IMR-90 (cell line): ENCODE data around the gene APCDD1L. TPM values are rescaled to one million over a fixed set of nuclear protein-coding genes. Genes with fewer than 3 reads are reported as not detected.

Experiments used
- ATAC-seq: fragments of 200-7000 bp; cut with Tn5 transposase; 2 replicates; pipeline ENCODE4 v1.9.1; 2020; ENCODE audit warnings: low read depth, mild to moderate bottlenecking, moderate library complexity
- BruUV-seq: library from RNA; stranded (reverse); fragments of 400-500 nt; replicated peaks from 2 replicates; lab custom pipeline; 2021; lab: Mats Ljungman, UMichigan
- CTCF ChIA-PET: fragments of 300-600 bp; formaldehyde crosslinking; extraction: SDS; loops from one replicate; lab custom pipeline; 2021; ENCODE audit warnings: antibody characterized with exemption; lab: Yijun Ruan, JAX
- POLR2A ChIA-PET: fragments of 300-600 bp; sonication (Branson Sonifier 250); formaldehyde crosslinking; loops from one replicate; lab custom pipeline; 2022; ENCODE audit warnings: antibody characterized with exemption; ENCODE audit not compliant: unreplicated experiment; lab: Charles Lee
- DNase-seq: peaks from one replicate; pipeline ENCODE4 v3.0.0; 2013
- H2AFZ ChIP-seq: replicated peaks from 2 replicates; pipeline ENCODE3; 2013; ENCODE audit warnings: low read length, mild to moderate bottlenecking; ENCODE audit not compliant: poor library complexity
- H2AK5ac ChIP-seq: 2 replicates; pipeline ENCODE4 v1.6.1; 2013; ENCODE audit warnings: low read depth, low read length, inconsistent platforms
- H2AK9ac ChIP-seq: replicated peaks from 2 replicates; pipeline ENCODE3; 2013; ENCODE audit warnings: mild to moderate bottlenecking, low read depth, low read length, moderate library complexity; ENCODE audit not compliant: poor library complexity
- H2BK120ac ChIP-seq: 2 replicates; pipeline ENCODE4 v1.6.1; 2013; ENCODE audit warnings: low read depth, low read length, inconsistent platforms
- H2BK15ac ChIP-seq: 3 replicates; pipeline ENCODE4 v1.6.1; 2013; ENCODE audit warnings: low read depth, low read length, inconsistent platforms
- H2BK20ac ChIP-seq: 2 replicates; pipeline ENCODE4 v1.6.1; 2013; ENCODE audit warnings: low read depth, mild to moderate bottlenecking, inconsistent platforms, low read length, moderate library complexity
- H2BK5ac ChIP-seq: 2 replicates; pipeline ENCODE4 v1.6.1; 2013; ENCODE audit warnings: mild to moderate bottlenecking, low read depth, low read length, inconsistent platforms; ENCODE audit not compliant: poor library complexity, severe bottlenecking
- H3K14ac ChIP-seq: replicated peaks from 2 replicates; pipeline ENCODE4 v1.6.1; 2013; ENCODE audit warnings: low read depth, low read length, inconsistent platforms
- H3K18ac ChIP-seq: 2 replicates; pipeline ENCODE4 v1.6.1; 2013; ENCODE audit warnings: low read depth, low read length, control low read depth
- H3K23ac ChIP-seq: 2 replicates; pipeline ENCODE4 v1.6.1; 2013; ENCODE audit warnings: low read depth, low read length, inconsistent platforms
- H3K27ac ChIP-seq: 2 replicates; pipeline ENCODE4 v1.5.1; 2013; ENCODE audit warnings: mild to moderate bottlenecking, control low read depth, low read length; ENCODE audit not compliant: insufficient read depth
- H3K27me3 ChIP-seq: 2 replicates; pipeline ENCODE4 v1.6.1; 2013; ENCODE audit warnings: low read length; ENCODE audit not compliant: control insufficient read depth, insufficient read depth
- H3K36me3 ChIP-seq: 2 replicates; pipeline ENCODE4 v1.6.1; 2013; ENCODE audit warnings: low read length, mixed read lengths; ENCODE audit not compliant: control insufficient read depth, insufficient read depth
- H3K4ac ChIP-seq: 2 replicates; pipeline ENCODE4 v1.6.1; 2013; ENCODE audit warnings: low read depth, low read length, inconsistent platforms
- H3K4me1 ChIP-seq: 2 replicates; pipeline ENCODE4 v1.6.1; 2013; ENCODE audit warnings: low read length, mixed read lengths; ENCODE audit not compliant: control insufficient read depth, insufficient read depth
- H3K4me2 ChIP-seq: 2 replicates; pipeline ENCODE4 v1.6.1; 2013; ENCODE audit warnings: low read depth, mild to moderate bottlenecking, control low read depth, low read length, moderate library complexity
- H3K4me3 ChIP-seq: 2 replicates; pipeline ENCODE4 v1.5.1; 2013; ENCODE audit warnings: low read depth, mild to moderate bottlenecking, control low read depth, low read length, moderate library complexity; ENCODE audit not compliant: insufficient read depth
- H3K56ac ChIP-seq: 2 replicates; pipeline ENCODE4 v1.6.1; 2013; ENCODE audit warnings: low read length, inconsistent platforms; ENCODE audit not compliant: insufficient read depth; ENCODE audit errors: extremely low read depth
- H3K79me1 ChIP-seq, 2 experiments: 2 replicates each; pipeline ENCODE4 v1.6.1; 2013; ENCODE audit warnings: low read length in 2 of 2, inconsistent platforms in 1 of 2, low read depth in 1 of 2
- H3K9ac ChIP-seq: 2 replicates; pipeline ENCODE4 v1.6.1; 2013; ENCODE audit warnings: low read depth, low read length, control low read depth
- H3K9me1 ChIP-seq: 2 replicates; pipeline ENCODE4 v1.6.1; 2013; ENCODE audit warnings: low read length, inconsistent platforms; ENCODE audit not compliant: insufficient read depth
- H3K9me3 ChIP-seq: 2 replicates; pipeline ENCODE4 v1.6.1; 2013; ENCODE audit warnings: low read length; ENCODE audit not compliant: control insufficient read depth, insufficient read depth
- H4K20me1 ChIP-seq: 2 replicates; pipeline ENCODE4 v1.6.1; 2013; ENCODE audit warnings: low read length, inconsistent platforms; ENCODE audit not compliant: insufficient read depth
- H4K5ac ChIP-seq: 2 replicates; pipeline ENCODE4 v1.6.1; 2013; ENCODE audit warnings: mild to moderate bottlenecking, low read depth, low read length, control low read depth
- H4K8ac ChIP-seq, 2 experiments: 2 replicates each; pipeline ENCODE4 v1.6.1; 2013; ENCODE audit warnings: low read depth in 2 of 2, low read length in 2 of 2, control low read depth in 1 of 2, inconsistent platforms in 1 of 2
- H4K91ac ChIP-seq: 2 replicates; pipeline ENCODE4 v1.6.1; 2013; ENCODE audit warnings: low read depth, low read length, inconsistent platforms; ENCODE audit not compliant: insufficient read depth
- BHLHE40 ChIP-seq: fragments of 150-350 bp; IDR thresholded peaks from 2 replicates; pipeline ENCODE4 v1.6.1; 2016; ENCODE audit warnings: mild to moderate bottlenecking, low read depth, low read length
- ELK1 ChIP-seq: fragments of 150-350 bp; IDR thresholded peaks from 2 replicates; pipeline ENCODE4 v1.6.1; 2016; ENCODE audit warnings: low read depth, mild to moderate bottlenecking, low read length, moderate library complexity, borderline replicate concordance
- FOS ChIP-seq: fragments of 150-350 bp; IDR thresholded peaks from 2 replicates; pipeline ENCODE4 v1.6.1; 2016; ENCODE audit warnings: low read depth, low read length
- MAZ ChIP-seq: IDR thresholded peaks from 2 replicates; pipeline ENCODE4 v1.6.1; 2012; ENCODE audit warnings: low read depth, mild to moderate bottlenecking, low read length, improper control_type of control experiment, moderate library complexity, borderline replicate concordance
- SMC3 ChIP-seq: fragments of 150-350 bp; IDR thresholded peaks from 2 replicates; pipeline ENCODE4 v1.6.1; 2016; ENCODE audit warnings: low read depth, mild to moderate bottlenecking, antibody characterized with exemption, low read length, moderate library complexity
- WGBS, 2 experiments: methylation state at CpG; one replicate each; pipeline versions ENCODE4 v1.1.5 to v1.1.7; 2013; ENCODE audit warnings: missing lambda C conversion rate in 2 of 2; ENCODE audit not compliant: insufficient read length in 1 of 2; ENCODE audit errors: extremely low coverage in 2 of 2; 5-methylcytosine and 5-hydroxymethylcytosine counted together
- dilution Hi-C: fragments of 300-500 bp; cut with HindIII; formaldehyde crosslinking; loops from one replicate; pipeline ENCODE4 v1.14.3; 2018; ENCODE audit warnings: low sequenced_read_pairs; ENCODE audit not compliant: unreplicated experiment
- in situ Hi-C: fragments of 300-500 bp; cut with MboI; formaldehyde crosslinking; loops from 3 replicates; pipeline ENCODE4 v1.14.3; 2019; ENCODE audit warnings: low sequenced_read_pairs, inconsistent platforms, mixed read lengths
- intact Hi-C: fragments of 100-400 bp; cut with micrococcal nuclease; formaldehyde crosslinking; loops from 2 replicates; pipeline ENCODE4 v1.10.0; 2022
- polyA plus RNA-seq, 3 experiments: library from polyadenylated mRNA; depleted of rRNA; stranded (reverse); fragments of >200 nt; gene quantifications; 2 replicates each; pipeline ENCODE4 v1.2.3, GENCODE V29; 2012; ENCODE audit warnings: low replicate concordance in 1 of 3
- total RNA-seq: library from RNA; depleted of rRNA; stranded (reverse); fragments of >200 nt; gene quantifications from 2 replicates; pipeline ENCODE4 v1.2.3, GENCODE V29; 2012

APCDD1L gene
- total and polyA plus RNA-seq, 2 of the 4 experiments (the other 2 are of a cell fraction), result 2.5 to 18.3 TPM

- DNase-seq (peak; percentile 97), ATAC-seq (peak; percentile 64)
- H3K27ac ChIP-seq, result peak overlapping the region; percentile 14; the same call in 1 of the 2 replicates
- peak overlapping the region; percentile 71 for H3K4ac ChIP-seq
- H4K5ac ChIP-seq, result peak overlapping the region; percentile 11; the same call in 1 of the 2 replicates
- peak overlapping the region; percentile 42; the same call in 2 of the 3 replicates for H2BK15ac ChIP-seq
- no peaks in the 10 kb centered on the region for H3K9me3 ChIP-seq
- H3K18ac ChIP-seq, result peak overlapping the region; percentile 33; the same call in 1 of the 2 replicates
- peaks cover 31% of the 10 kb centered on the region; the same call in 1 of the 2 replicates for H3K9me1 ChIP-seq
- H3K23ac ChIP-seq, result 0 out of 2 replicates have a peak overlapping the region, but pooled peaks have one; percentile 14
- H2AK5ac ChIP-seq, result peak overlapping the region; percentile 90
- POLR2A ChIA-PET, result no interaction called here
- peaks cover 0 to 5% of the 10 kb centered on the region in 2 experiments; a peak in 1 of 4 replicates for H3K79me1 ChIP-seq
- peak overlapping the region; percentile 52 for H3K4me2 ChIP-seq
- dilution Hi-C loops, result no loop called here
- H2BK20ac ChIP-seq, result peak overlapping the region; percentile 69
- H2BK5ac ChIP-seq, result peak overlapping the region; percentile 42
- no peaks in the 10 kb centered on the region for H3K36me3 ChIP-seq
- no peak overlapping the region for H3K4me3 ChIP-seq
- H3K56ac ChIP-seq, result no peak overlapping the region
- TF ChIP-seq SMC3, result peak; percentile 22; the same call in 1 of the 2 replicates
- TF ChIP-seq ELK1, result no peak
- TF ChIP-seq BHLHE40, result peak; percentile 34; the same call in 1 of the 2 replicates
- TF ChIP-seq MAZ, result peak; percentile 76
- TF ChIP-seq FOS, result peak; percentile 68
- CTCF ChIA-PET, result no interaction called here
- peaks cover 46% of the 10 kb centered on the region for H3K4me1 ChIP-seq
- peak overlapping the region; percentile 29 for H3K14ac ChIP-seq
- H3K27me3 ChIP-seq, result no peaks in the 10 kb centered on the region
- peak overlapping the region; percentile 49 for H2AFZ ChIP-seq
- peak overlapping the region; percentile 76 for H2BK120ac ChIP-seq
- 12% methylated on average over 3 of the region's 17 CpGs; no CpG with 5 or more reads in 1 of the 2 experiments for WGBS, 2 experiments
- H4K20me1 ChIP-seq, result no peaks in the 10 kb centered on the region
- BruUV-seq, result no TSS peak
- intact Hi-C loops, result no loop called here
- H4K91ac ChIP-seq, result peak overlapping the region; percentile 68
- no peak overlapping the region for H3K9ac ChIP-seq
- in situ Hi-C loops, result no loop called here
- H4K8ac ChIP-seq, result peak overlapping the region; percentile 36 to 66
- H2AK9ac ChIP-seq, result no peak overlapping the region
Measured at GRCh38 chr20:58550275-58551059, 35.3 kb upstream of the APCDD1L start.
